ENCODE measurements around the gene SAMD4A.

- no peak for TF ChIP-seq POLR2A (IDR thresholded peaks at IDR 0.05)
- no peak for TF ChIP-seq CTCF (IDR thresholded peaks at IDR 0.05)
These were observed 142.5 kb downstream of the SAMD4A start for GRCh38 chr14:54709444-54709843.
